Liver (tissue), 9 donors: Measurements from ENCODE around the gene CPLX1. TPM values are rescaled to one million over a fixed set of nuclear protein-coding genes. Genes with fewer than 3 reads are reported as not detected.

Experiments used
- DNase-seq: peaks from one replicate; pipeline ENCODE4 v3.0.0-alpha.2; 2017; ENCODE audit warnings: low spot score
- H3K27ac ChIP-seq, 2 donors: one replicate each; pipeline ENCODE4 v1.7.0; 2013; ENCODE audit warnings: inconsistent platforms in 2 of 2, low read length in 2 of 2, control low read depth in 1 of 2, low read depth in 1 of 2, mild to moderate bottlenecking in 1 of 2
- H3K27me3 ChIP-seq, 4 donors: one replicate each; pipeline versions ENCODE4 v1.6.1 to v1.7.0; 2013; ENCODE audit warnings: low read length in 3 of 4, inconsistent platforms in 1 of 4, mild to moderate bottlenecking in 1 of 4, moderate library complexity in 1 of 4; ENCODE audit not compliant: control insufficient read depth in 4 of 4, insufficient read depth in 4 of 4
- H3K36me3 ChIP-seq, 4 donors: one replicate each; pipeline versions ENCODE4 v1.6.1 to v1.7.0; 2013; ENCODE audit warnings: low read length in 3 of 4, mild to moderate bottlenecking in 3 of 4, low read depth in 1 of 4, moderate library complexity in 1 of 4; ENCODE audit not compliant: control insufficient read depth in 4 of 4, insufficient read depth in 3 of 4
- H3K4me1 ChIP-seq, 4 donors: one replicate each; pipeline versions ENCODE4 v1.6.1 to v1.7.0; 2013; ENCODE audit warnings: low read length in 3 of 4, mild to moderate bottlenecking in 3 of 4, moderate library complexity in 1 of 4; ENCODE audit not compliant: control insufficient read depth in 4 of 4, insufficient read depth in 4 of 4
- H3K4me3 ChIP-seq, 3 donors: one replicate each; pipeline versions ENCODE4 v1.6.1 to v1.7.0; 2013; ENCODE audit warnings: low read length in 3 of 3, control low read depth in 1 of 3, low read depth in 1 of 3, mild to moderate bottlenecking in 1 of 3
- H3K9ac ChIP-seq, 2 donors: one replicate each; pipeline ENCODE4 v1.7.0; 2013; ENCODE audit warnings: low read length in 2 of 2, mild to moderate bottlenecking in 2 of 2, moderate library complexity in 2 of 2, control low read depth in 1 of 2, low read depth in 1 of 2
- H3K9me3 ChIP-seq, 4 donors: one replicate each; pipeline versions ENCODE4 v1.6.1 to v1.7.0; 2013; ENCODE audit warnings: low read length in 3 of 4; ENCODE audit not compliant: control insufficient read depth in 4 of 4
- EGR1 ChIP-seq, 2 donors: IDR thresholded peaks; 2 replicates each; pipeline ENCODE4 v1.6.1; 2016 to 2018; ENCODE audit warnings: antibody characterized with exemption in 2 of 2, low read depth in 2 of 2
- FOXA1 ChIP-seq: IDR thresholded peaks from 2 replicates; pipeline ENCODE4 v1.6.1; 2016; ENCODE audit warnings: antibody characterized with exemption
- GABPA ChIP-seq, 2 donors: IDR thresholded peaks in 1 of 2; conservative IDR thresholded peaks in 1 of 2; 2 replicates each; pipeline ENCODE4 v1.6.1; 2016; ENCODE audit warnings: antibody characterized with exemption in 2 of 2, mild to moderate bottlenecking in 1 of 2, moderate library complexity in 1 of 2
- HNF4A ChIP-seq, 2 donors: conservative IDR thresholded peaks; 2 replicates each; pipeline ENCODE4 v1.6.1; 2016; ENCODE audit warnings: antibody characterized with exemption in 2 of 2, mild to moderate bottlenecking in 2 of 2
- HNF4G ChIP-seq: IDR thresholded peaks from 2 replicates; pipeline ENCODE4 v1.6.1; 2016; ENCODE audit warnings: antibody characterized with exemption
- JUND ChIP-seq, 2 donors: IDR thresholded peaks; 2 replicates each; pipeline ENCODE4 v1.6.1; 2016; ENCODE audit warnings: antibody characterized with exemption in 2 of 2
- NR2F2 ChIP-seq: IDR thresholded peaks from 2 replicates; pipeline ENCODE4 v1.6.1; 2016; ENCODE audit warnings: antibody characterized with exemption
- RAD21 ChIP-seq, 2 donors: IDR thresholded peaks; 2 replicates each; pipeline ENCODE4 v1.6.1; 2016; ENCODE audit warnings: antibody characterized with exemption in 2 of 2, mild to moderate bottlenecking in 2 of 2
- RXRA ChIP-seq, 2 donors: IDR thresholded peaks; 2 replicates each; pipeline ENCODE4 v1.6.1; 2017 to 2018; ENCODE audit warnings: antibody characterized with exemption in 2 of 2, mild to moderate bottlenecking in 1 of 2
- TAF1 ChIP-seq: conservative IDR thresholded peaks from 2 replicates; pipeline ENCODE4 v1.6.1; 2016; ENCODE audit warnings: antibody characterized with exemption, mild to moderate bottlenecking
- YY1 ChIP-seq: IDR thresholded peaks from 2 replicates; pipeline ENCODE4 v1.6.1; 2016; ENCODE audit warnings: antibody characterized with exemption, mild to moderate bottlenecking
- WGBS: extraction: QIAGEN DNeasy Blood & Tissue Kit; methylation state at CpG from one replicate; pipeline ENCODE4 v1.1.7; 2013; 5-methylcytosine and 5-hydroxymethylcytosine counted together
- polyA plus RNA-seq, 2 donors: library from polyadenylated mRNA; stranded (reverse) in 1 of 2; unstranded in 1 of 2; fragments of 200-250 nt in 1 of 2; fragments of >200 nt in 1 of 2; fragmentation: Nextera tagmentation in 1 of 2; extraction: Ambion mirVana in 1 of 2; gene quantifications; one replicate each; pipeline versions ENCODE4 v1.2.1 to v1.2.3, GENCODE V29; 2013 to 2015
- total RNA-seq, 2 donors: library from RNA; depleted of rRNA; stranded (reverse); fragments of >200 nt; gene quantifications; one replicate each; pipeline ENCODE4 v1.2.3, GENCODE V29; 2014
- TF ChIP-seq, protein P1 (sequence below): IDR thresholded peaks from 2 replicates; pipeline ENCODE4 v1.6.1; 2016; ENCODE audit warnings: antibody characterized with exemption, mild to moderate bottlenecking
- TF ChIP-seq, protein P2 (sequence below): IDR thresholded peaks from 2 replicates; pipeline ENCODE4 v1.6.1; 2016; ENCODE audit warnings: antibody characterized with exemption
- TF ChIP-seq, protein P3 (sequence below): IDR thresholded peaks from 2 replicates; pipeline ENCODE4 v1.6.1; 2016; ENCODE audit warnings: antibody characterized with exemption
- TF ChIP-seq, protein P4 (sequence below): IDR thresholded peaks from 2 replicates; pipeline ENCODE4 v1.6.1; 2016; ENCODE audit warnings: antibody characterized with exemption
- TF ChIP-seq, protein P5 (sequence below): fragments of 150-350 bp; IDR thresholded peaks from 2 replicates; pipeline ENCODE4 v1.5.1; 2017; ENCODE audit warnings: improper control_type of control experiment, low read depth, low read length; ENCODE audit not compliant: missing input control
- donor health status: healthy.
- donor health status: healthy.
- donor health status: healthy.
- donor health status: healthy.
- donor health status: healthy.

The CPLX1 gene
- total and polyA plus RNA-seq, 4 donors = 0.14 to 2.8 (median 0.80) TPM

DNA sequence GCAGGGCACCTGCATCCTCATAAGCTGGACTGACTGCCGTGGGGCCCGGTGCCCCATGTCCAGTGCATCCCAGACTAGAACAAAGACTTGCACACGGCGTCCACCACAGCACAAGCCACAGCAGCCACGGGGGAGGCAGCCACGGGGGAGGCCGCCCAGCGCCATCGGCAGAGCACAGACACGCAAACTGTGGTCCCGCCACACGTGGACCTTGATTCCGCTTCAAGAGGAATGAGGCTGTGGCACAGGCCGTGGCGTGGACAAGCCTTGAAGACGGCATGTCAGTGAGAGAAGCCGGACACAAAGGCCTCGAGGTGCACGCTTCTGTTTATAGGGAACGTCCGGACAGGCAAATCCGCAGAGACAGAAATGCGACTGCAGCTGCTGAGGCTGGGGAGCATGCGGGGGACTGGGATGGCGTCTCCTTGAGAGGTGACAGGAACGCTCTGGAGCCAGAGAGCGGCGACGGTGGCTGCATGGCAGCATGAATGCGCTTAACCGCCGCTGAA, 10.1 kb upstream of the CPLX1 start:
- no peaks in the 10 kb centered on the region for H3K36me3 ChIP-seq
- H3K4me3 ChIP-seq = no peak overlapping the region
- WGBS = 96% methylated on average over 32 of the region's 32 CpGs
- no peaks in the 10 kb centered on the region for H3K4me1 ChIP-seq
- no peak overlapping the region for H3K9ac ChIP-seq
- H3K27me3 ChIP-seq = no peaks in the 10 kb centered on the region
- no peak overlapping the region for H3K27ac ChIP-seq
- DNase-seq = no peak
- H3K9me3 ChIP-seq = peaks cover 2 to 16% (median 7%) of the 10 kb centered on the region in 4 donors
- TF ChIP-seq FOXA1 (no peak), YY1 (no peak), RXRA (IDR thresholded peaks at IDR 0.05) (no peak), GABPA (IDR thresholded peaks at IDR 0.05 in 1 of 2, conservative IDR thresholded peaks at IDR 0.05 in 1 of 2) (no peak), HNF4A (conservative IDR thresholded peaks at IDR 0.05) (no peak), TAF1 (no peak), JUND (IDR thresholded peaks at IDR 0.05) (no peak), NR2F2 (no peak), EGR1 (IDR thresholded peaks at IDR 0.05; ENCODE audit: low read depth in 2 of 2) (no peak)
- TF ChIP-seq, protein P1, sequence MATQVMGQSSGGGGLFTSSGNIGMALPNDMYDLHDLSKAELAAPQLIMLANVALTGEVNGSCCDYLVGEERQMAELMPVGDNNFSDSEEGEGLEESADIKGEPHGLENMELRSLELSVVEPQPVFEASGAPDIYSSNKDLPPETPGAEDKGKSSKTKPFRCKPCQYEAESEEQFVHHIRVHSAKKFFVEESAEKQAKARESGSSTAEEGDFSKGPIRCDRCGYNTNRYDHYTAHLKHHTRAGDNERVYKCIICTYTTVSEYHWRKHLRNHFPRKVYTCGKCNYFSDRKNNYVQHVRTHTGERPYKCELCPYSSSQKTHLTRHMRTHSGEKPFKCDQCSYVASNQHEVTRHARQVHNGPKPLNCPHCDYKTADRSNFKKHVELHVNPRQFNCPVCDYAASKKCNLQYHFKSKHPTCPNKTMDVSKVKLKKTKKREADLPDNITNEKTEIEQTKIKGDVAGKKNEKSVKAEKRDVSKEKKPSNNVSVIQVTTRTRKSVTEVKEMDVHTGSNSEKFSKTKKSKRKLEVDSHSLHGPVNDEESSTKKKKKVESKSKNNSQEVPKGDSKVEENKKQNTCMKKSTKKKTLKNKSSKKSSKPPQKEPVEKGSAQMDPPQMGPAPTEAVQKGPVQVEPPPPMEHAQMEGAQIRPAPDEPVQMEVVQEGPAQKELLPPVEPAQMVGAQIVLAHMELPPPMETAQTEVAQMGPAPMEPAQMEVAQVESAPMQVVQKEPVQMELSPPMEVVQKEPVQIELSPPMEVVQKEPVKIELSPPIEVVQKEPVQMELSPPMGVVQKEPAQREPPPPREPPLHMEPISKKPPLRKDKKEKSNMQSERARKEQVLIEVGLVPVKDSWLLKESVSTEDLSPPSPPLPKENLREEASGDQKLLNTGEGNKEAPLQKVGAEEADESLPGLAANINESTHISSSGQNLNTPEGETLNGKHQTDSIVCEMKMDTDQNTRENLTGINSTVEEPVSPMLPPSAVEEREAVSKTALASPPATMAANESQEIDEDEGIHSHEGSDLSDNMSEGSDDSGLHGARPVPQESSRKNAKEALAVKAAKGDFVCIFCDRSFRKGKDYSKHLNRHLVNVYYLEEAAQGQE = no peak
- TF ChIP-seq, protein P2, sequence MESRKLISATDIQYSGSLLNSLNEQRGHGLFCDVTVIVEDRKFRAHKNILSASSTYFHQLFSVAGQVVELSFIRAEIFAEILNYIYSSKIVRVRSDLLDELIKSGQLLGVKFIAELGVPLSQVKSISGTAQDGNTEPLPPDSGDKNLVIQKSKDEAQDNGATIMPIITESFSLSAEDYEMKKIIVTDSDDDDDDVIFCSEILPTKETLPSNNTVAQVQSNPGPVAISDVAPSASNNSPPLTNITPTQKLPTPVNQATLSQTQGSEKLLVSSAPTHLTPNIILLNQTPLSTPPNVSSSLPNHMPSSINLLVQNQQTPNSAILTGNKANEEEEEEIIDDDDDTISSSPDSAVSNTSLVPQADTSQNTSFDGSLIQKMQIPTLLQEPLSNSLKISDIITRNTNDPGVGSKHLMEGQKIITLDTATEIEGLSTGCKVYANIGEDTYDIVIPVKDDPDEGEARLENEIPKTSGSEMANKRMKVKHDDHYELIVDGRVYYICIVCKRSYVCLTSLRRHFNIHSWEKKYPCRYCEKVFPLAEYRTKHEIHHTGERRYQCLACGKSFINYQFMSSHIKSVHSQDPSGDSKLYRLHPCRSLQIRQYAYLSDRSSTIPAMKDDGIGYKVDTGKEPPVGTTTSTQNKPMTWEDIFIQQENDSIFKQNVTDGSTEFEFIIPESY = no peak
- TF ChIP-seq, protein P3, sequence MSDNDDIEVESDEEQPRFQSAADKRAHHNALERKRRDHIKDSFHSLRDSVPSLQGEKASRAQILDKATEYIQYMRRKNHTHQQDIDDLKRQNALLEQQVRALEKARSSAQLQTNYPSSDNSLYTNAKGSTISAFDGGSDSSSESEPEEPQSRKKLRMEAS = no peak
- TF ChIP-seq, protein P4, sequence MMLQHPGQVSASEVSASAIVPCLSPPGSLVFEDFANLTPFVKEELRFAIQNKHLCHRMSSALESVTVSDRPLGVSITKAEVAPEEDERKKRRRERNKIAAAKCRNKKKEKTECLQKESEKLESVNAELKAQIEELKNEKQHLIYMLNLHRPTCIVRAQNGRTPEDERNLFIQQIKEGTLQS = no peak

DNA sequence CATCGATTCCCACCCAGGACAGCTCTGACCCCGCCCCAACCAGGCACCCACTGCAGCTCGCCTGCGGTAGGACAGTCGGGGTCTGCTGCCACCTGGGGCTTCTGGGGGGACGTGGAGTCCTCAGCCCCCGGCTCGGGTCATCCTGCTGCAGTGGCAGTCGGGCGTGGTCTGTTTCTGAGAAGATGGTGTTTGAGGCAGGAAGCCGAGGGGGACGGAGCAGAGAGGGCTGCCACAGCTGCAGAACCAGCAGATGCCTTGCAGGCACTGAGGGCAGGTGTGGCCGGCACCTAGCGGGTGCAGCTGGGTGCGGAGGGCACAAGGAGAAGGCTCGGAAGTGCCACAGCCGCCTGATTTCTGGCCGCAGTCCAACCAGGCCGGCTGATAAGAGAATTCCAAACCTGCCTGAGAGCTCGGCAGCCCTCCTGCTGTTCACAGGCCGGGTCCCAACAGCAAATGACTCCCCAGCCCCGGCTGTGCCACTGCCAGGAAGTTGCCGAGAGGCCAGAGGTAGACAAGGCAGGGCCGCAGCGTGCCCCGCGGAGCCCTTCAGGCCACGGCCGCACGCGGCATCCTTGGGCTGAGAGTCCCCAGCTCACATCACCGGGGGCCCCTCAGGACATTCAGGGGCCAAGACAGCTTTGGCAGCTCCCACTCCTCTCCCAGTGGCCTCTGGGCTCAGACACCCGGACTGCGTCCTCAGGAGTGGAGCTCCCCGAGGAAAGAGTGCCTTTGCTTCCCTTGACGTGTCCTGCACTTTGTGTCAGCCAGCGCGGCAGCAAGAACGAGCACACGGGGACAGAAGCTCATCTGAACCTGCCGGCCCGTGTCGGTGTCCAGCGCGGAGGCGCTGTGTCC, 9.4 kb upstream of the CPLX1 start:
- Histone ChIP-seq H3K4me3 (no peak overlapping the region), H3K36me3 (no peaks in the 10 kb centered on the region), H3K27ac (no peak overlapping the region), H3K9me3 (peaks cover 2 to 16% (median 7%) of the 10 kb centered on the region in 4 donors), H3K27me3 (no peaks in the 10 kb centered on the region), H3K4me1 (no peaks in the 10 kb centered on the region), H3K9ac (no peak overlapping the region)
- DNase-seq = no peak
- TF ChIP-seq, protein P5, sequence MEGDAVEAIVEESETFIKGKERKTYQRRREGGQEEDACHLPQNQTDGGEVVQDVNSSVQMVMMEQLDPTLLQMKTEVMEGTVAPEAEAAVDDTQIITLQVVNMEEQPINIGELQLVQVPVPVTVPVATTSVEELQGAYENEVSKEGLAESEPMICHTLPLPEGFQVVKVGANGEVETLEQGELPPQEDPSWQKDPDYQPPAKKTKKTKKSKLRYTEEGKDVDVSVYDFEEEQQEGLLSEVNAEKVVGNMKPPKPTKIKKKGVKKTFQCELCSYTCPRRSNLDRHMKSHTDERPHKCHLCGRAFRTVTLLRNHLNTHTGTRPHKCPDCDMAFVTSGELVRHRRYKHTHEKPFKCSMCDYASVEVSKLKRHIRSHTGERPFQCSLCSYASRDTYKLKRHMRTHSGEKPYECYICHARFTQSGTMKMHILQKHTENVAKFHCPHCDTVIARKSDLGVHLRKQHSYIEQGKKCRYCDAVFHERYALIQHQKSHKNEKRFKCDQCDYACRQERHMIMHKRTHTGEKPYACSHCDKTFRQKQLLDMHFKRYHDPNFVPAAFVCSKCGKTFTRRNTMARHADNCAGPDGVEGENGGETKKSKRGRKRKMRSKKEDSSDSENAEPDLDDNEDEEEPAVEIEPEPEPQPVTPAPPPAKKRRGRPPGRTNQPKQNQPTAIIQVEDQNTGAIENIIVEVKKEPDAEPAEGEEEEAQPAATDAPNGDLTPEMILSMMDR = no peak
- TF ChIP-seq NR2F2 (no peak), HNF4A (conservative IDR thresholded peaks at IDR 0.05) (no peak), HNF4G (no peak), RAD21 (IDR thresholded peaks at IDR 0.05) (no peak), GABPA (IDR thresholded peaks at IDR 0.05 in 1 of 2, conservative IDR thresholded peaks at IDR 0.05 in 1 of 2) (no peak), YY1 (no peak), TAF1 (no peak)
- WGBS = 85% methylated on average over 46 of the region's 46 CpGs
